ENCODE data around the gene NEDD4L. TPM values are rescaled to one million over a fixed set of nuclear protein-coding genes. Genes with fewer than 3 reads are reported as not detected.
"Not testable (repeated sequence)": the region's sequence is repeated elsewhere in the genome, so short reads cannot be mapped to it uniquely, and the experiment has no call there.

The NEDD4L gene
- total RNA-seq, 1 donor from 2014 or later = 93.9 TPM

DNA sequence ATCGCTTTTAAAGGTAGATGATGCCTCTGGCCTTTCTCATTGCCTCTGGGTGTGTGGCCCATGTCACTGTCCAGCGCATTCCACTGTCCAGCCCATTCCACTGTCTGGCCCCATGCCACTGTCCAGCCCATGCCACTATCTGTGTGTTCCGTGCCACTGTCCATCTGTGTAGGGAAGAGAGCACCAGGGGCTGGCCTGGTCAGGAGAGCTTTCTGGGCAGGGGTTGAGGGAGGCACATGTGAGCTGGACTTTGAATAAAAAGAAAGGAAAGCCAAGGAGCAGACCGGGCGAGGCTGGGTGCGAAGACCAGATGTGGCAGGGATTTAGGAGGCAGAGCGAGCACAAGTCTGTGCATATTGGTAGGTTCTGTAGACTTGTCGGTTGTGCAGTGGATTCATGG lies 236.2 kb downstream of the NEDD4L start:
- H3K36me3 Mint-ChIP-seq (ENCODE audit: low read depth, unreplicated experiment) = peaks cover 6% of the 10 kb centered on the region
- H3K27me3 ChIP-seq (ENCODE audit: insufficient read depth, low read length) = no peaks in the 10 kb centered on the region
- no peak overlapping the region for H2AFZ ChIP-seq (ENCODE audit: low read depth, low read length)
- no peaks in the 10 kb centered on the region for H3K4me1 ChIP-seq (ENCODE audit: insufficient read depth, low read length)
- H3K27me3 Mint-ChIP-seq (ENCODE audit: low read depth, unreplicated experiment) = no peaks in the 10 kb centered on the region
- FAIRE-seq = no peak
- peaks cover 85% of the 10 kb centered on the region for H3K79me2 ChIP-seq (ENCODE audit: insufficient read depth, low read length)
- no peaks in the 10 kb centered on the region for H3K36me3 ChIP-seq (ENCODE audit: insufficient read depth, low read length)
- no peak for DNase-seq (ENCODE audit: low read depth)
- H3K4me3 ChIP-seq (ENCODE audit: insufficient read depth, low read depth, low read length) = no peak overlapping the region
- H4K20me1 ChIP-seq (ENCODE audit: insufficient read depth, low read length) = peaks cover 73% of the 10 kb centered on the region
- no peak overlapping the region for H3K4me2 ChIP-seq (ENCODE audit: low read length)
- H3K27ac ChIP-seq (ENCODE audit: low read depth, low read length) = no peak overlapping the region
- no peak overlapping the region for H3K27ac Mint-ChIP-seq (ENCODE audit: unreplicated experiment)
- peaks cover 7% of the 10 kb centered on the region for H3K4me1 Mint-ChIP-seq (ENCODE audit: low read depth, unreplicated experiment)
- no peak overlapping the region for H3K4me3 Mint-ChIP-seq (ENCODE audit: unreplicated experiment)
- TF ChIP-seq, protein P1, sequence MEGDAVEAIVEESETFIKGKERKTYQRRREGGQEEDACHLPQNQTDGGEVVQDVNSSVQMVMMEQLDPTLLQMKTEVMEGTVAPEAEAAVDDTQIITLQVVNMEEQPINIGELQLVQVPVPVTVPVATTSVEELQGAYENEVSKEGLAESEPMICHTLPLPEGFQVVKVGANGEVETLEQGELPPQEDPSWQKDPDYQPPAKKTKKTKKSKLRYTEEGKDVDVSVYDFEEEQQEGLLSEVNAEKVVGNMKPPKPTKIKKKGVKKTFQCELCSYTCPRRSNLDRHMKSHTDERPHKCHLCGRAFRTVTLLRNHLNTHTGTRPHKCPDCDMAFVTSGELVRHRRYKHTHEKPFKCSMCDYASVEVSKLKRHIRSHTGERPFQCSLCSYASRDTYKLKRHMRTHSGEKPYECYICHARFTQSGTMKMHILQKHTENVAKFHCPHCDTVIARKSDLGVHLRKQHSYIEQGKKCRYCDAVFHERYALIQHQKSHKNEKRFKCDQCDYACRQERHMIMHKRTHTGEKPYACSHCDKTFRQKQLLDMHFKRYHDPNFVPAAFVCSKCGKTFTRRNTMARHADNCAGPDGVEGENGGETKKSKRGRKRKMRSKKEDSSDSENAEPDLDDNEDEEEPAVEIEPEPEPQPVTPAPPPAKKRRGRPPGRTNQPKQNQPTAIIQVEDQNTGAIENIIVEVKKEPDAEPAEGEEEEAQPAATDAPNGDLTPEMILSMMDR (IDR thresholded peaks at IDR 0.05; ENCODE audit: insufficient read depth, low read depth, low read length) = no peak
- no peak for TF ChIP-seq EZH2 (IDR thresholded peaks at IDR 0.05; ENCODE audit: insufficient read depth, low read length)
- no peak overlapping the region for H3K9ac ChIP-seq (ENCODE audit: low read length)
- H3K9me3 ChIP-seq (ENCODE audit: insufficient read depth, low read depth, low read length) = no peaks in the 10 kb centered on the region
- no peaks in the 10 kb centered on the region for H3K9me3 Mint-ChIP-seq (ENCODE audit: unreplicated experiment)

DNA sequence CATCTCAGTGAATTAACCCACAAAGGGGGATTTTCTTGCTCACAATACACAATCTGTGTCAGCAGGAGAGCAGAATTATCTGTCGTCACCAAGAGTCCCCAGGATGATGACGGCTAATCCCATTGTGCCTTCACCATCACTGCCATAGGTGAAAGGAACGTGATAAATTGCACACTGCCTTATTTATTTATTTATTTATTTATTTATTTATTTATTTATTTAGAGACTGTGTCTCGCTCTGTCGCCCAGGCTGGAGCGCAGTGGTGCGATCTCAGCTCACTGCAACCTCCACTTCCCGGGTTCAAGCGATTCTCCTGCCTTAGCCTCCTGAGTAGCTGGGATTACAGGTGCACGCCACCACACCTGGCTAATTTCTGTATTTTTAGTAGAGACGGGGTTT lies 238.8 kb downstream of the NEDD4L start:
- not testable (repeated sequence) for FAIRE-seq; H3K27ac ChIP-seq (ENCODE audit: low read depth, low read length); H3K9me3 Mint-ChIP-seq (ENCODE audit: unreplicated experiment)

DNA sequence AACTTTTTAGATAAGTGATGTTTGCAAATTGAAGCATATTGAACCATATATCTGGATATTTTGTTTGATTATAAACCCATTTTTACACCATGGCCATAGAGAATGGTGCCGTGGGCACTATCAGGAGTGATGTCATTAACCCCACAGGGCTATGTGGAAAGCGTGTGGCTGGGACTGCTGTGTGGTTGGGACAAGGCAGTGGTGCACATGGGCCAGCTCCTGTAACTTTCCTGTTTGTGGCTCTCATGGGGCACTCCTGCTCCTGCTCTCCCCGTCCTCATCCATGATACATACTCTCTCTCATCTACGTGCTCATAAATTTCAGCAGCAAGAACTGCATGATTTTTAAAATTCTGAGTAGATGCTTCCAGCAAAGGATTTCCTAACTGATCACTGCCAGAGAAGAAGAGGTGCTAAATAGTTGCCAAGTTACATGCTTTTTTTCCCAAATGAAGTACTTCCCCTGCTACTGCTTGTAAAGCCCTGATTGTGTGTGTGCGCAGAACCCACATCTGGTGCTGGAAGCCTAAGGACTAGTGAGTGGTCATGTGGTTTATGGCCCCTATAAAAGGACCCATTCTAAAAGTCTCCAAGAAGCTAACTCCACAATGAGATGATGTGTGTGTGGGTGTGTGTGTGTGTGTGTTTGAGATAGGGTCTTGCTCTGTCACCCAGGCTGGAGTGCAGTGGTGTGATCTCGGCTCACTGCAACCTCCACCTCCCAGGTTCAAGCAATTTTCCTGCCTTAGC lies 240.8 kb downstream of the NEDD4L start:
- no peak overlapping the region for H3K27ac ChIP-seq (ENCODE audit: low read depth, low read length)
- no peak overlapping the region for H3K27ac Mint-ChIP-seq (ENCODE audit: unreplicated experiment)
- TF ChIP-seq EZH2 (IDR thresholded peaks at IDR 0.05; ENCODE audit: insufficient read depth, low read length) = no peak
- TF ChIP-seq, protein P1 (IDR thresholded peaks at IDR 0.05; ENCODE audit: insufficient read depth, low read depth, low read length) = no peak
- H3K4me1 Mint-ChIP-seq (ENCODE audit: low read depth, unreplicated experiment) = peaks cover 36% of the 10 kb centered on the region
- H3K4me3 Mint-ChIP-seq (ENCODE audit: unreplicated experiment) = no peak overlapping the region
- no peaks in the 10 kb centered on the region for H3K36me3 ChIP-seq (ENCODE audit: insufficient read depth, low read length)
- H3K9me3 Mint-ChIP-seq (ENCODE audit: unreplicated experiment) = no peaks in the 10 kb centered on the region
- H4K20me1 ChIP-seq (ENCODE audit: insufficient read depth, low read length) = peaks cover 73% of the 10 kb centered on the region
- H3K27me3 Mint-ChIP-seq (ENCODE audit: low read depth, unreplicated experiment) = no peaks in the 10 kb centered on the region
- no peak overlapping the region for H3K4me3 ChIP-seq (ENCODE audit: insufficient read depth, low read depth, low read length)
- no peaks in the 10 kb centered on the region for H3K27me3 ChIP-seq (ENCODE audit: insufficient read depth, low read length)
- H3K9ac ChIP-seq (ENCODE audit: low read length) = no peak overlapping the region
- peaks cover 72% of the 10 kb centered on the region for H3K79me2 ChIP-seq (ENCODE audit: insufficient read depth, low read length)
- H3K4me2 ChIP-seq (ENCODE audit: low read length) = no peak overlapping the region
- no peak for DNase-seq (ENCODE audit: low read depth)
- no peak overlapping the region for H2AFZ ChIP-seq (ENCODE audit: low read depth, low read length)
- H3K9me3 ChIP-seq (ENCODE audit: insufficient read depth, low read depth, low read length) = no peaks in the 10 kb centered on the region
- no peak for FAIRE-seq
- H3K4me1 ChIP-seq (ENCODE audit: insufficient read depth, low read length) = peaks cover 24% of the 10 kb centered on the region
- peaks cover 6% of the 10 kb centered on the region for H3K36me3 Mint-ChIP-seq (ENCODE audit: low read depth, unreplicated experiment)

More for the DNA sequence above, 238.8 kb downstream of the NEDD4L start:
- H3K79me2 ChIP-seq (ENCODE audit: insufficient read depth, low read length) = peaks cover 86% of the 10 kb centered on the region
- not testable (repeated sequence) for H3K36me3 Mint-ChIP-seq (ENCODE audit: low read depth, unreplicated experiment); H3K4me1 ChIP-seq (ENCODE audit: insufficient read depth, low read length); DNase-seq (ENCODE audit: low read depth); H2AFZ ChIP-seq (ENCODE audit: low read depth, low read length); H3K4me3 ChIP-seq (ENCODE audit: insufficient read depth, low read depth, low read length); H3K9ac ChIP-seq (ENCODE audit: low read length); H3K27me3 ChIP-seq (ENCODE audit: insufficient read depth, low read length); H3K4me3 Mint-ChIP-seq (ENCODE audit: unreplicated experiment); H3K4me2 ChIP-seq (ENCODE audit: low read length); H3K27me3 Mint-ChIP-seq (ENCODE audit: low read depth, unreplicated experiment); H3K36me3 ChIP-seq (ENCODE audit: insufficient read depth, low read length); H3K9me3 ChIP-seq (ENCODE audit: insufficient read depth, low read depth, low read length); H3K27ac Mint-ChIP-seq (ENCODE audit: unreplicated experiment)
- peaks cover 20% of the 10 kb centered on the region for H3K4me1 Mint-ChIP-seq (ENCODE audit: low read depth, unreplicated experiment)
- peaks cover 71% of the 10 kb centered on the region for H4K20me1 ChIP-seq (ENCODE audit: insufficient read depth, low read length)
